Measurements from ENCODE around the gene PALS1. TPM values are rescaled to one million over a fixed set of nuclear protein-coding genes. Genes with fewer than 3 reads are reported as not detected.

PALS1 gene
- total RNA-seq, 6 experiments from 2014 or later, result 41.9 to 52.7 (median 45.9) TPM

GRCh38 chr14:67228325-67228984, 12.8 kb upstream of the PALS1 start:
- Mint-ChIP-seq H3K4me1 (ENCODE audit: low read depth) (peaks cover 37% of the 10 kb centered on the region), H3K4me3 (peak overlapping the region; percentile 84), H3K27me3 (ENCODE audit: insufficient read depth) (no peaks in the 10 kb centered on the region), H3K9me3 (no peaks in the 10 kb centered on the region), H3K36me3 (ENCODE audit: low read depth) (no peaks in the 10 kb centered on the region), H3K27ac (peak overlapping the region; percentile 92)
- peak; percentile 25 for DNase-seq
- no peak for TF ChIP-seq CTCF (IDR thresholded peaks at IDR 0.05)

GRCh38 chr14:67232066-67232465, 9.2 kb upstream of the PALS1 start:
- no peak overlapping the region for H3K27ac Mint-ChIP-seq
- H3K36me3 Mint-ChIP-seq (ENCODE audit: low read depth), result no peaks in the 10 kb centered on the region
- no peaks in the 10 kb centered on the region for H3K9me3 Mint-ChIP-seq
- H3K4me3 Mint-ChIP-seq, result no peak overlapping the region
- peaks cover 12% of the 10 kb centered on the region for H3K4me1 Mint-ChIP-seq (ENCODE audit: low read depth)
- TF ChIP-seq CTCF (IDR thresholded peaks at IDR 0.05), result no peak
- no peaks in the 10 kb centered on the region for H3K27me3 Mint-ChIP-seq (ENCODE audit: insufficient read depth)
- no peak for DNase-seq

- Mint-ChIP-seq H3K4me3 (no peak overlapping the region), H3K4me1 (ENCODE audit: low read depth) (peaks cover 12% of the 10 kb centered on the region), H3K27me3 (ENCODE audit: insufficient read depth) (no peaks in the 10 kb centered on the region), H3K27ac (no peak overlapping the region), H3K9me3 (no peaks in the 10 kb centered on the region), H3K36me3 (ENCODE audit: low read depth) (no peaks in the 10 kb centered on the region)
- no peak for TF ChIP-seq CTCF (IDR thresholded peaks at IDR 0.05)
- DNase-seq, result no peak
Measured at GRCh38 chr14:67232621-67233020, 8.6 kb upstream of the PALS1 start.

GRCh38 chr14:67237591-67237990, 3.6 kb upstream of the PALS1 start:
- no peak overlapping the region for H3K4me3 Mint-ChIP-seq
- peaks cover 3% of the 10 kb centered on the region; the same call in 1 of the 2 replicates for H3K27me3 Mint-ChIP-seq (ENCODE audit: insufficient read depth)
- no peak for TF ChIP-seq CTCF (IDR thresholded peaks at IDR 0.05)
- H3K9me3 Mint-ChIP-seq, result no peaks in the 10 kb centered on the region
- peaks cover 7% of the 10 kb centered on the region for H3K36me3 Mint-ChIP-seq (ENCODE audit: low read depth)
- H3K27ac Mint-ChIP-seq, result no peak overlapping the region
- peaks cover 23% of the 10 kb centered on the region for H3K4me1 Mint-ChIP-seq (ENCODE audit: low read depth)
- DNase-seq, result no peak

- Mint-ChIP-seq H3K36me3 (ENCODE audit: low read depth) (peaks cover 15% of the 10 kb centered on the region), H3K4me3 (peak overlapping the region; percentile 85), H3K9me3 (no peaks in the 10 kb centered on the region), H3K4me1 (ENCODE audit: low read depth) (peaks cover 34% of the 10 kb centered on the region), H3K27me3 (ENCODE audit: insufficient read depth) (peaks cover 3% of the 10 kb centered on the region; the same call in 1 of the 2 replicates), H3K27ac (no peak overlapping the region)
- no peak for TF ChIP-seq CTCF (IDR thresholded peaks at IDR 0.05)
- no peak for DNase-seq
Measured at GRCh38 chr14:67239582-67239981, 1.7 kb upstream of the PALS1 start.
